MM.1S (cell line): Measurements from ENCODE around the gene SEL1L.

Source experiments
- DNase-seq: peaks from one replicate; pipeline ENCODE4 v3.0.0-alpha.2; 2015
- H2AFZ ChIP-seq: fragments of 300-600 bp; sonication (generic); 2 replicates; pipeline ENCODE4 v1.6.0; 2016; ENCODE audit warnings: antibody characterized with exemption, low read length
- H3F3A ChIP-seq: fragments of 300-600 bp; sonication (generic); 2 replicates; pipeline ENCODE4 v1.6.1; 2016; ENCODE audit warnings: mild to moderate bottlenecking, antibody characterized with exemption, low read length, moderate library complexity, mixed read lengths; ENCODE audit not compliant: insufficient read depth
- H3K27ac ChIP-seq: fragments of 300-600 bp; sonication (generic); 2 replicates; pipeline ENCODE4 v1.5.1; 2016; ENCODE audit warnings: mild to moderate bottlenecking, low read length
- H3K27me3 ChIP-seq: fragments of 300-600 bp; sonication (generic); replicated peaks from 2 replicates; pipeline ENCODE4 v1.6.0; 2016; ENCODE audit warnings: low read length; ENCODE audit not compliant: insufficient read depth
- H3K36me3 ChIP-seq: fragments of 300-600 bp; sonication (generic); replicated peaks from 2 replicates; pipeline ENCODE4 v1.6.1; 2016; ENCODE audit warnings: mild to moderate bottlenecking, low read length, mixed read lengths; ENCODE audit not compliant: insufficient read depth
- H3K4me1 ChIP-seq: fragments of 300-600 bp; sonication (generic); 2 replicates; pipeline ENCODE4 v1.6.1; 2016; ENCODE audit warnings: low read length, mixed read lengths
- H3K4me2 ChIP-seq: fragments of 300-600 bp; sonication (generic); 2 replicates; pipeline ENCODE4 v1.6.0; 2016; ENCODE audit warnings: low read depth, low read length
- H3K4me3 ChIP-seq: fragments of 300-600 bp; sonication (generic); 2 replicates; pipeline ENCODE4 v1.5.1; 2016; ENCODE audit warnings: low read length, mixed read lengths
- H3K79me2 ChIP-seq: fragments of 300-600 bp; sonication (generic); 2 replicates; pipeline ENCODE4 v1.6.1; 2016; ENCODE audit warnings: mixed run types, low read length, mixed read lengths
- H3K9ac ChIP-seq: fragments of 300-600 bp; sonication (generic); 2 replicates; pipeline ENCODE4 v1.6.1; 2016; ENCODE audit warnings: low read length, mixed read lengths
- H3K9me2 ChIP-seq: fragments of 300-600 bp; sonication (generic); replicated peaks from 2 replicates; pipeline ENCODE4 v1.6.1; 2016; ENCODE audit warnings: mild to moderate bottlenecking, low read length, mixed read lengths; ENCODE audit not compliant: insufficient read depth
- H3K9me3 ChIP-seq: fragments of 300-600 bp; sonication (generic); replicated peaks from 2 replicates; pipeline ENCODE4 v1.6.1; 2016; ENCODE audit warnings: mild to moderate bottlenecking, low read length, mixed read lengths; ENCODE audit not compliant: insufficient read depth
- H4K20me1 ChIP-seq: fragments of 300-600 bp; sonication (generic); 2 replicates; pipeline ENCODE4 v1.6.1; 2016; ENCODE audit warnings: mild to moderate bottlenecking, low read length, moderate library complexity, mixed read lengths; ENCODE audit not compliant: insufficient read depth
- EZH2 ChIP-seq: fragments of 300-600 bp; sonication (generic); optimal IDR thresholded peaks from 2 replicates; pipeline ENCODE3; 2017; ENCODE audit warnings: low read depth, mild to moderate bottlenecking, antibody characterized with exemption, low read length, mixed read lengths
- EZH2phosphoT487 ChIP-seq: fragments of 300-600 bp; sonication (generic); IDR thresholded peaks from 2 replicates; pipeline ENCODE4 v1.6.1; 2018; ENCODE audit warnings: antibody characterized with exemption, low read length
- TF ChIP-seq, protein P1 (sequence below): fragments of 300-600 bp; sonication (generic); IDR thresholded peaks from 2 replicates; pipeline ENCODE4 v1.5.1; 2016; ENCODE audit warnings: antibody characterized with exemption, low read length, mixed read lengths

SEL1L gene

DNA sequence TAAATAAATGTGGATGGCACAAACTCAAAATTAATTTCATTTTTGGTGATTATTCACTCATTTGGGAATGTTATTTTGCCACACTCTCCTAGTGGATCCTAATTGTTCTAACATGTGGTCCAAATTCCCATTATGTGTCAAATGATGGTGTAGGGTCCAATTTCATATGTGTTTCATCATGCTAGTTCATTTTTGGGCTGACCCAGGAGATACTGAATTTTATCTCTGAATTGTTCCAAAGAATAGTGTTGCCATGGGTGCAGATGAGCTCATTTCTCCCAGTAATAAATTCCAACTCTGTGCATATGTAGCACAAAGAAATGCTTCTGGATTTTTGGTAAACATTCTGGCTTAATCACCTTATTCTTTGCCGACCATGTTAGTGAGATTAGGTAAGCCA lies 23.5 kb upstream of the SEL1L start:
- no peaks in the 10 kb centered on the region for H3K9me3 ChIP-seq
- H3F3A ChIP-seq: no peaks in the 10 kb centered on the region
- no peak overlapping the region for H3K9ac ChIP-seq
- H3K4me3 ChIP-seq: no peak overlapping the region
- no peak overlapping the region for H3K4me2 ChIP-seq
- H3K36me3 ChIP-seq: no peaks in the 10 kb centered on the region
- no peaks in the 10 kb centered on the region for H3K27me3 ChIP-seq
- no peak for DNase-seq
- no peaks in the 10 kb centered on the region for H3K79me2 ChIP-seq
- H3K27ac ChIP-seq: no peak overlapping the region
- no peaks in the 10 kb centered on the region for H4K20me1 ChIP-seq
- no peak overlapping the region for H2AFZ ChIP-seq
- TF ChIP-seq, protein P1, sequence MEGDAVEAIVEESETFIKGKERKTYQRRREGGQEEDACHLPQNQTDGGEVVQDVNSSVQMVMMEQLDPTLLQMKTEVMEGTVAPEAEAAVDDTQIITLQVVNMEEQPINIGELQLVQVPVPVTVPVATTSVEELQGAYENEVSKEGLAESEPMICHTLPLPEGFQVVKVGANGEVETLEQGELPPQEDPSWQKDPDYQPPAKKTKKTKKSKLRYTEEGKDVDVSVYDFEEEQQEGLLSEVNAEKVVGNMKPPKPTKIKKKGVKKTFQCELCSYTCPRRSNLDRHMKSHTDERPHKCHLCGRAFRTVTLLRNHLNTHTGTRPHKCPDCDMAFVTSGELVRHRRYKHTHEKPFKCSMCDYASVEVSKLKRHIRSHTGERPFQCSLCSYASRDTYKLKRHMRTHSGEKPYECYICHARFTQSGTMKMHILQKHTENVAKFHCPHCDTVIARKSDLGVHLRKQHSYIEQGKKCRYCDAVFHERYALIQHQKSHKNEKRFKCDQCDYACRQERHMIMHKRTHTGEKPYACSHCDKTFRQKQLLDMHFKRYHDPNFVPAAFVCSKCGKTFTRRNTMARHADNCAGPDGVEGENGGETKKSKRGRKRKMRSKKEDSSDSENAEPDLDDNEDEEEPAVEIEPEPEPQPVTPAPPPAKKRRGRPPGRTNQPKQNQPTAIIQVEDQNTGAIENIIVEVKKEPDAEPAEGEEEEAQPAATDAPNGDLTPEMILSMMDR: no peak
- no peak for TF ChIP-seq EZH2
- no peak for TF ChIP-seq EZH2phosphoT487
- H3K4me1 ChIP-seq: no peaks in the 10 kb centered on the region
- H3K9me2 ChIP-seq: no peaks in the 10 kb centered on the region

DNA sequence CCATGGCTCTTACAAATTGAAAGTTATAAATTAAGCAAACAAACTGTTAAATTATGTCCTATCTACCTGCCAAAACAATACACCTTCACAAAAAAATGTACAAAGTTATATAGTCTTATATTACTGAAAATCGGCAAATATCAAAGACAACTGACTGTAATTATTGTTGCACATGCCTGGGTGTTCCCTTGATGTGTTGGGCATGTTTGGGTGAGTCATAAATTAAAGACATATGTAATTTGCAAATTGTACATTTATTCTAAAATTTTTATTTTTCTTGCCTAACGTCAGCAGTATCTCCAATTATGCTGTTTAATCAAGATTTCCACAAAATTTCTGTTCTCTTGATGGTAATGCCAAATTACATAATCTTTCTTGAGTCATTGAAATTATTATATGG lies 22.0 kb upstream of the SEL1L start:
- no peaks in the 10 kb centered on the region for H3K36me3 ChIP-seq
- H3K9ac ChIP-seq: no peak overlapping the region
- no peak for DNase-seq
- H3K79me2 ChIP-seq: no peaks in the 10 kb centered on the region
- H3K4me1 ChIP-seq: no peaks in the 10 kb centered on the region
- no peaks in the 10 kb centered on the region for H3K9me2 ChIP-seq
- no peak overlapping the region for H3K4me2 ChIP-seq
- TF ChIP-seq EZH2phosphoT487 (no peak), EZH2 (no peak)
- TF ChIP-seq, protein P1: no peak
- H3K27me3 ChIP-seq: no peaks in the 10 kb centered on the region
- no peak overlapping the region for H3K27ac ChIP-seq
- no peaks in the 10 kb centered on the region for H3K9me3 ChIP-seq
- H4K20me1 ChIP-seq: no peaks in the 10 kb centered on the region
- no peak overlapping the region for H2AFZ ChIP-seq
- no peaks in the 10 kb centered on the region for H3F3A ChIP-seq
- H3K4me3 ChIP-seq: no peak overlapping the region

DNA sequence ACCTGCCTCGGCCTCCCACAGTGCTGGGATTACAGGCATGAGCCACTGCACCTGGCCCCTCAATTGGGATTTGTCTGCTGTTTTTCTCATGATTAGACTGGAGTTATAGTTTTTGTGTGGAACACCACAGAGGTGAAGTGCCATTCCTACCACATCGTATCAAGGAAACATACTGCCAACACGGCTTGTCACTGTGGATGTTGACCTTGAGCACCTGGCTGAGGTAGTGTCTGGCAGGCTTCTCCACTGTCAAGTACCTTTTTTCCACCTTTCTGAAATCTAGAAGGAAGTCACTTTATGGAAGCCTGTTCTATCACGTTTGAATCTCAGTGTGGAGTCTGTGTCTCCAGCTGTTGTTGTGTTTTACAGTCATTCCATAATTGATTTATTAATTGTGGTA lies 21.4 kb upstream of the SEL1L start:
- H2AFZ ChIP-seq: no peak overlapping the region
- H3K27ac ChIP-seq: no peak overlapping the region
- no peaks in the 10 kb centered on the region for H3K79me2 ChIP-seq
- no peaks in the 10 kb centered on the region for H3K4me1 ChIP-seq
- H3K36me3 ChIP-seq: no peaks in the 10 kb centered on the region
- H3K9me3 ChIP-seq: no peaks in the 10 kb centered on the region
- H3K9ac ChIP-seq: no peak overlapping the region
- no peaks in the 10 kb centered on the region for H4K20me1 ChIP-seq
- no peak for DNase-seq
- TF ChIP-seq EZH2 (no peak), EZH2phosphoT487 (no peak)
- TF ChIP-seq, protein P1: no peak
- H3K9me2 ChIP-seq: no peaks in the 10 kb centered on the region
- H3F3A ChIP-seq: no peaks in the 10 kb centered on the region
- no peak overlapping the region for H3K4me3 ChIP-seq
- no peaks in the 10 kb centered on the region for H3K27me3 ChIP-seq
- no peak overlapping the region for H3K4me2 ChIP-seq

DNA sequence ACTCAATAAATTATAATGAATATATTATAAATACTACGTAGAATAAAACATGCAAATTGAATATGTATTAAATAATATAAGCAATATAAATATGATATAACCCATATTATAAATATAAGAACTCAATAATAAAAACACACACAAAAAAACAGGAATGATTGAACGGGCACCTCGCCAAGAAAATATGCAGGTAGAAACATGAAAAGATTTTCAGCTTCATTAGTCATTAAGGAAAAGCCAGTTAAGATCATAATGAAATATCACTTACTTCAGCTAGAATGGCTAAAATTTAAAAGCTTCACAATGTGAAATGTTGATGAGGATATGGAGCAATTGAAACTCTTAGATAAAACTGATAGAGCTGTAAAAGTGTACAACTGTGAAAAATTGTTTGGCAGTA lies 17.8 kb upstream of the SEL1L start:
- Histone ChIP-seq H3K4me1 (no peaks in the 10 kb centered on the region), H3K27ac (no peak overlapping the region), H3K4me3 (no peak overlapping the region), H3K36me3 (no peaks in the 10 kb centered on the region), H3K9me3 (no peaks in the 10 kb centered on the region), H4K20me1 (no peaks in the 10 kb centered on the region), H3K79me2 (no peaks in the 10 kb centered on the region), H3F3A (no peaks in the 10 kb centered on the region), H3K4me2 (no peak overlapping the region), H3K9me2 (no peaks in the 10 kb centered on the region), H3K27me3 (no peaks in the 10 kb centered on the region), H3K9ac (no peak overlapping the region), H2AFZ (no peak overlapping the region)
- no peak for DNase-seq
- TF ChIP-seq EZH2phosphoT487: no peak
- TF ChIP-seq, protein P1: no peak
